Right renal cortex interstitium (tissue), 3 donors: Measurements from ENCODE around the gene KLHL3. TPM values are rescaled to one million over a fixed set of nuclear protein-coding genes. Genes with fewer than 3 reads are reported as not detected.

Source experiments
- DNase-seq, 3 donors: peaks; one replicate each; pipeline ENCODE4 v3.0.0-alpha.2; 2013; ENCODE audit warnings: low read depth in 3 of 3, low spot score in 2 of 3
- polyA plus RNA-seq, 3 donors: library from polyadenylated mRNA; unstranded; fragments of 120-200 nt; gene quantifications; one replicate each; pipeline ENCODE4 v1.2.1, GENCODE V29; 2013; ENCODE audit not compliant: insufficient read length in 3 of 3

The KLHL3 gene
- polyA plus RNA-seq, 3 donors = 16.2 to 17.9 (median 16.9) TPM

GRCh38 chr5:137638841-137639240, 97.0 kb downstream of the KLHL3 start:
- DNase-seq = no peak

GRCh38 chr5:137636830-137637714, 98.8 kb downstream of the KLHL3 start:
- no peak for DNase-seq

GRCh38 chr5:137636099-137636498, 99.8 kb downstream of the KLHL3 start:
- no peak for DNase-seq

- DNase-seq = no peak
Measured at GRCh38 chr5:137635521-137635921, 100.4 kb downstream of the KLHL3 start.

- no peak for DNase-seq
Measured at GRCh38 chr5:137633896-137634295, 102.0 kb downstream of the KLHL3 start.

GRCh38 chr5:137632716-137633115, 103.2 kb downstream of the KLHL3 start:
- no peak for DNase-seq

GRCh38 chr5:137631453-137631852, 104.4 kb downstream of the KLHL3 start:
- no peak for DNase-seq

- no peak for DNase-seq
Measured at GRCh38 chr5:137630972-137631370, 104.9 kb downstream of the KLHL3 start.

GRCh38 chr5:137630216-137630971, 105.5 kb downstream of the KLHL3 start:
- no peak for DNase-seq

- peak in 2 of 3 donors; percentile 33 to 44 for DNase-seq
Measured at GRCh38 chr5:137629646-137630045, 106.2 kb downstream of the KLHL3 start.

GRCh38 chr5:137627706-137628105, 108.2 kb downstream of the KLHL3 start:
- DNase-seq = no peak

- no peak for DNase-seq
Measured at GRCh38 chr5:137627293-137627692, 108.6 kb downstream of the KLHL3 start.

GRCh38 chr5:137624786-137625349, 111.0 kb downstream of the KLHL3 start:
- DNase-seq = no peak

GRCh38 chr5:137622850-137623249, 113.0 kb downstream of the KLHL3 start:
- no peak for DNase-seq

GRCh38 chr5:137621861-137622823, 113.7 kb downstream of the KLHL3 start:
- DNase-seq = no peak

GRCh38 chr5:137621306-137621705, 114.6 kb downstream of the KLHL3 start:
- DNase-seq = no peak

- DNase-seq = no peak
Measured at GRCh38 chr5:137619191-137619870, 116.6 kb downstream of the KLHL3 start.

GRCh38 chr5:137618476-137618875, 117.4 kb downstream of the KLHL3 start:
- no peak for DNase-seq

- DNase-seq = no peak
Measured at GRCh38 chr5:137617528-137618205, 118.2 kb downstream of the KLHL3 start.
